ENCODE results near the gene CALM1.

The CALM1 gene

DNA sequence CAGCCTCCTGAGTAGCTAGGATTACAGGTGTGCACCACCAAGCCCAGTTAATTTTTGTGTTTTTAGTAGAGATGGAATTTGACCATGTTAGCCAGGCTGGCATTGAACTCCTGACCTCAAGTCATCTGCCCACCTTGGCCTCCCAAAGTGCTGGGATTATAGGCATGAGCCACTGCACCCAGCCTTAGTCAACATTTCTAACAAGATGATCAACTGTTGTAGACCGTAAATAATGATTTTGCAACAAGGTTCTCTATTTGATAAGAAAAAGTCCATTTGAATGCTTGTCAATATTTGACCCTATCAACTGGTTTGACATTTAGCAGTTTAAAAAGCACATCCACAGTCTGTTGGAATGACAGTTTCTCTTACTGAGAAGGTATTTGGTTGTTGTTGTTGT, 39.9 kb upstream of the CALM1 start:
- no peak for DNase-seq (ENCODE audit: extremely low spot score)
- ChIA-PET CTCF (no interaction called here), POLR2A (no interaction called here)
- TF ChIP-seq CTCF (IDR thresholded peaks at IDR 0.05; ENCODE audit: control extremely low read depth, extremely low read depth, low read depth, missing control alignments): no peak

- no peak for TF ChIP-seq CTCF (IDR thresholded peaks at IDR 0.05; ENCODE audit: control extremely low read depth, extremely low read depth, low read depth, missing control alignments)
- no peak for DNase-seq (ENCODE audit: extremely low spot score)
- ChIA-PET CTCF (interaction anchor here (0.7 kb wide), 1 partner anchor 27 kb away, joined by 3 read pairs; no protein-coding TSS in a partner anchor), POLR2A (no interaction called here)
Observed at GRCh38 chr14:90358359-90358758, 38.5 kb upstream of the CALM1 start.

DNA sequence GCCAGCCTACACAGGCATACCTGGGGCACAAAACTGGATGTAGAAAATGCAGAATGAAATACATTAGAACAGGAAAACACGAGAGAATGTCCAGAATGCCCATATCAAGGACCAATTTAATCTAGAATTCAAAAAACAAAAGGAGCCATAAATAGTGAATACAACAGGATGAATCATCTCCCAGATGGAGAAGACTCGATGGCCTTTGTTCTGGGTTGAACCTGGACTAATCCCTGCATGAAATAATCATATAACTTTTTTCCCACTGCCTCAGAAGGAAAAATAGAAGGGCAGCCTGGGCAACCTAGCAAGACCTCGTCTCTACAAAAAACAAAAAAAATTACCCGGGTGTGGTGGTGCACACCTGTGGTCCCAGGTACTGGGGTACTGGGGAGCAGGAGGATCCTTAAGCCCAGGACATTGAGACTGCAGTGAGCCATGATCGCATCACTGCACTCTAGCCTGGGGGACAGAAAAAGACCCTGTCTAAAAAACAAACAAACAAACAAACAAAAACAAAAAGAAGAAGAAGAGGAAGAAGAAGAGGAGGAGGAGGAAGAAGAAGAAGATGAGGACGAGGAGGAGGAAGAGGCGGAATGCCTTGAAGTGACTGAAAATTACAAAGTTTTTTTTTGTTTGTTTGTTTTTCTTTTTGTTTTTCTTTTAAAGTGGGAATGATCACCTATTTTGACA, 34.8 kb upstream of the CALM1 start:
- no peak for TF ChIP-seq CTCF (IDR thresholded peaks at IDR 0.05; ENCODE audit: control extremely low read depth, extremely low read depth, low read depth, missing control alignments)
- CTCF ChIA-PET: no interaction called here
- DNase-seq (ENCODE audit: extremely low spot score): no peak
- POLR2A ChIA-PET: no interaction called here

GRCh38 chr14:90362558-90362896, 34.3 kb upstream of the CALM1 start:
- no peak for TF ChIP-seq CTCF (IDR thresholded peaks at IDR 0.05; ENCODE audit: control extremely low read depth, extremely low read depth, low read depth, missing control alignments)
- ChIA-PET CTCF (no interaction called here), POLR2A (no interaction called here)
- DNase-seq (ENCODE audit: extremely low spot score): no peak

GRCh38 chr14:90368946-90369721, 27.7 kb upstream of the CALM1 start:
- no peak for TF ChIP-seq CTCF (IDR thresholded peaks at IDR 0.05; ENCODE audit: control extremely low read depth, extremely low read depth, low read depth, missing control alignments)
- CTCF ChIA-PET: interaction anchor here (1.3 kb wide), 1 partner anchor 31 kb away, joined by 4 read pairs; no protein-coding TSS in a partner anchor
- POLR2A ChIA-PET: no interaction called here
- no peak for DNase-seq (ENCODE audit: extremely low spot score)

DNA sequence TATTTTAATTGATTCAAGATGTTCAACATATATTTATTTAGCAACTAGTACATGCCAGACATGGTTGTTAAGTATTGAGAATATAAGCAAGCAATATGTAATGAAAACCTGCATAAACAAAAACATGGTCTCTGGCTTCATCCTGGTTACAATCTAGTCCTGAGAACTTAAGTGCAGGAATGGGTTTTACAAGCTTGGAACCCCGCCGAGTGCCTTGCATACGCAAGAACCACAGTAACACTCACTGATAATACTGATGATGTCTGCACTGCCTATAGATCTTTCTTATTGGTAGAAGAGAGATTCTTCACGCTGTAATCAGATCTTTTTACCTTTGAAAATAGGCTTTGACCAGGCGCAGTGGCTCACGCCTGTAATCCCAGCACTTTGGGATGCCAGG, 22.9 kb upstream of the CALM1 start:
- no peak for DNase-seq (ENCODE audit: extremely low spot score)
- TF ChIP-seq CTCF (IDR thresholded peaks at IDR 0.05; ENCODE audit: control extremely low read depth, extremely low read depth, low read depth, missing control alignments): no peak
- POLR2A ChIA-PET: no interaction called here
- CTCF ChIA-PET: interaction anchor here (1.6 kb wide), 1 partner anchor 10 kb away, joined by 5 read pairs; no protein-coding TSS in a partner anchor

Measured in GM10248 (cell line).